T-helper 1 cell treated with Interleukin-12 subunit alpha and Interleukin-12 subunit beta and Interleukin-4 antibody, amounts not matched to agents 30 μg/mL and 1 μg/mL, for 36 hours (primary cell): ENCODE results near the gene ABCB11.

Experiments
- H3K27ac Mint-ChIP-seq: one replicate; pipeline ENCODE4 v1.8.0; 2021; ENCODE audit warnings: mild to moderate bottlenecking, mixed read lengths
- H3K27me3 Mint-ChIP-seq: one replicate; pipeline ENCODE4 v1.8.0; 2021; ENCODE audit warnings: low read depth, mixed read lengths
- H3K36me3 Mint-ChIP-seq: one replicate; pipeline ENCODE4 v1.8.0; 2021; ENCODE audit warnings: low read depth, mixed read lengths
- H3K4me1 Mint-ChIP-seq: one replicate; pipeline ENCODE4 v1.8.0; 2021; ENCODE audit warnings: low read depth, mixed read lengths
- H3K4me3 Mint-ChIP-seq: one replicate; pipeline ENCODE4 v1.8.0; 2021; ENCODE audit warnings: mild to moderate bottlenecking, moderate library complexity, mixed read lengths
- H3K9me3 Mint-ChIP-seq: one replicate; pipeline ENCODE4 v1.8.0; 2021; ENCODE audit warnings: mixed read lengths

Gene ABCB11

GRCh38 chr2:169006665-169007064 is 24.5 kb downstream of the ABCB11 start:
- no peak overlapping the region for H3K27ac Mint-ChIP-seq
- no peak overlapping the region for H3K4me3 Mint-ChIP-seq
- H3K27me3 Mint-ChIP-seq = no peaks in the 10 kb centered on the region
- H3K4me1 Mint-ChIP-seq = peaks cover 2% of the 10 kb centered on the region
- H3K9me3 Mint-ChIP-seq = no peaks in the 10 kb centered on the region
- H3K36me3 Mint-ChIP-seq = no peaks in the 10 kb centered on the region

GRCh38 chr2:169005994-169006393 is 25.1 kb downstream of the ABCB11 start:
- Mint-ChIP-seq H3K36me3 (no peaks in the 10 kb centered on the region), H3K9me3 (no peaks in the 10 kb centered on the region), H3K27ac (no peak overlapping the region), H3K27me3 (no peaks in the 10 kb centered on the region), H3K4me3 (no peak overlapping the region), H3K4me1 (peaks cover 2% of the 10 kb centered on the region)

- Mint-ChIP-seq H3K4me3 (no peak overlapping the region), H3K36me3 (no peaks in the 10 kb centered on the region), H3K27ac (no peak overlapping the region), H3K4me1 (peaks cover 2% of the 10 kb centered on the region), H3K27me3 (no peaks in the 10 kb centered on the region), H3K9me3 (no peaks in the 10 kb centered on the region)
Measured at GRCh38 chr2:169005080-169005598, 26.0 kb downstream of the ABCB11 start.

GRCh38 chr2:169002161-169002738 is 28.9 kb downstream of the ABCB11 start:
- no peaks in the 10 kb centered on the region for H3K9me3 Mint-ChIP-seq
- H3K4me1 Mint-ChIP-seq = no peaks in the 10 kb centered on the region
- H3K4me3 Mint-ChIP-seq = no peak overlapping the region
- H3K36me3 Mint-ChIP-seq = no peaks in the 10 kb centered on the region
- no peak overlapping the region for H3K27ac Mint-ChIP-seq
- no peaks in the 10 kb centered on the region for H3K27me3 Mint-ChIP-seq

GRCh38 chr2:169001116-169001815 is 29.9 kb downstream of the ABCB11 start:
- Mint-ChIP-seq H3K4me3 (no peak overlapping the region), H3K4me1 (no peaks in the 10 kb centered on the region), H3K36me3 (no peaks in the 10 kb centered on the region), H3K27ac (no peak overlapping the region), H3K9me3 (no peaks in the 10 kb centered on the region), H3K27me3 (no peaks in the 10 kb centered on the region)

GRCh38 chr2:168999668-169000213 is 31.4 kb downstream of the ABCB11 start:
- no peaks in the 10 kb centered on the region for H3K9me3 Mint-ChIP-seq
- no peaks in the 10 kb centered on the region for H3K4me1 Mint-ChIP-seq
- no peak overlapping the region for H3K27ac Mint-ChIP-seq
- H3K36me3 Mint-ChIP-seq = no peaks in the 10 kb centered on the region
- H3K4me3 Mint-ChIP-seq = no peak overlapping the region
- H3K27me3 Mint-ChIP-seq = no peaks in the 10 kb centered on the region

GRCh38 chr2:168998609-168999211 is 32.4 kb downstream of the ABCB11 start:
- Mint-ChIP-seq H3K4me1 (no peaks in the 10 kb centered on the region), H3K4me3 (no peak overlapping the region), H3K27ac (no peak overlapping the region), H3K9me3 (no peaks in the 10 kb centered on the region), H3K27me3 (no peaks in the 10 kb centered on the region), H3K36me3 (no peaks in the 10 kb centered on the region)

- Mint-ChIP-seq H3K4me3 (no peak overlapping the region), H3K9me3 (no peaks in the 10 kb centered on the region), H3K36me3 (no peaks in the 10 kb centered on the region), H3K27me3 (no peaks in the 10 kb centered on the region), H3K4me1 (no peaks in the 10 kb centered on the region), H3K27ac (no peak overlapping the region)
Measured at GRCh38 chr2:168997794-168998193, 33.3 kb downstream of the ABCB11 start.

- H3K9me3 Mint-ChIP-seq = no peaks in the 10 kb centered on the region
- H3K4me1 Mint-ChIP-seq = no peaks in the 10 kb centered on the region
- no peak overlapping the region for H3K27ac Mint-ChIP-seq
- no peak overlapping the region for H3K4me3 Mint-ChIP-seq
- H3K36me3 Mint-ChIP-seq = no peaks in the 10 kb centered on the region
- no peaks in the 10 kb centered on the region for H3K27me3 Mint-ChIP-seq
Measured at GRCh38 chr2:168997118-168997521, 34.0 kb downstream of the ABCB11 start.

- H3K27me3 Mint-ChIP-seq = no peaks in the 10 kb centered on the region
- H3K4me3 Mint-ChIP-seq = no peak overlapping the region
- no peaks in the 10 kb centered on the region for H3K36me3 Mint-ChIP-seq
- no peaks in the 10 kb centered on the region for H3K9me3 Mint-ChIP-seq
- no peaks in the 10 kb centered on the region for H3K4me1 Mint-ChIP-seq
- no peak overlapping the region for H3K27ac Mint-ChIP-seq
Measured at GRCh38 chr2:168995744-168996143, 35.4 kb downstream of the ABCB11 start.

- H3K4me1 Mint-ChIP-seq = no peaks in the 10 kb centered on the region
- no peak overlapping the region for H3K27ac Mint-ChIP-seq
- H3K27me3 Mint-ChIP-seq = peaks cover 6% of the 10 kb centered on the region
- H3K4me3 Mint-ChIP-seq = no peak overlapping the region
- H3K36me3 Mint-ChIP-seq = no peaks in the 10 kb centered on the region
- H3K9me3 Mint-ChIP-seq = no peaks in the 10 kb centered on the region
Measured at GRCh38 chr2:168993538-168993937, 37.6 kb downstream of the ABCB11 start.

GRCh38 chr2:168992591-168993349 is 38.4 kb downstream of the ABCB11 start:
- Mint-ChIP-seq H3K36me3 (no peaks in the 10 kb centered on the region), H3K27ac (no peak overlapping the region), H3K27me3 (peaks cover 6% of the 10 kb centered on the region), H3K4me1 (no peaks in the 10 kb centered on the region), H3K4me3 (no peak overlapping the region), H3K9me3 (no peaks in the 10 kb centered on the region)

- no peak overlapping the region for H3K4me3 Mint-ChIP-seq
- H3K9me3 Mint-ChIP-seq = no peaks in the 10 kb centered on the region
- H3K27ac Mint-ChIP-seq = no peak overlapping the region
- H3K4me1 Mint-ChIP-seq = no peaks in the 10 kb centered on the region
- peaks cover 6% of the 10 kb centered on the region for H3K27me3 Mint-ChIP-seq
- H3K36me3 Mint-ChIP-seq = no peaks in the 10 kb centered on the region
Measured at GRCh38 chr2:168992026-168992425, 39.1 kb downstream of the ABCB11 start.

GRCh38 chr2:168988755-168989154 is 42.4 kb downstream of the ABCB11 start:
- H3K4me1 Mint-ChIP-seq = no peaks in the 10 kb centered on the region
- H3K4me3 Mint-ChIP-seq = no peak overlapping the region
- H3K9me3 Mint-ChIP-seq = no peaks in the 10 kb centered on the region
- H3K36me3 Mint-ChIP-seq = no peaks in the 10 kb centered on the region
- H3K27me3 Mint-ChIP-seq = peaks cover 12% of the 10 kb centered on the region
- H3K27ac Mint-ChIP-seq = no peak overlapping the region
